Activated CD8-positive, alpha-beta memory T cell treated with anti-CD3 and anti-CD28 coated beads, Interleukin-2, amount 50 U/mL, for 48 hours (primary cell): ENCODE results near the gene ABCA4.
"Not testable (repeated sequence)": the region's sequence is repeated elsewhere in the genome, so short reads cannot be mapped to it uniquely, and the experiment has no call there.

Source experiments
- DNase-seq: peaks from one replicate; pipeline ENCODE4 v3.0.0-alpha.2; 2020

Gene ABCA4

DNA sequence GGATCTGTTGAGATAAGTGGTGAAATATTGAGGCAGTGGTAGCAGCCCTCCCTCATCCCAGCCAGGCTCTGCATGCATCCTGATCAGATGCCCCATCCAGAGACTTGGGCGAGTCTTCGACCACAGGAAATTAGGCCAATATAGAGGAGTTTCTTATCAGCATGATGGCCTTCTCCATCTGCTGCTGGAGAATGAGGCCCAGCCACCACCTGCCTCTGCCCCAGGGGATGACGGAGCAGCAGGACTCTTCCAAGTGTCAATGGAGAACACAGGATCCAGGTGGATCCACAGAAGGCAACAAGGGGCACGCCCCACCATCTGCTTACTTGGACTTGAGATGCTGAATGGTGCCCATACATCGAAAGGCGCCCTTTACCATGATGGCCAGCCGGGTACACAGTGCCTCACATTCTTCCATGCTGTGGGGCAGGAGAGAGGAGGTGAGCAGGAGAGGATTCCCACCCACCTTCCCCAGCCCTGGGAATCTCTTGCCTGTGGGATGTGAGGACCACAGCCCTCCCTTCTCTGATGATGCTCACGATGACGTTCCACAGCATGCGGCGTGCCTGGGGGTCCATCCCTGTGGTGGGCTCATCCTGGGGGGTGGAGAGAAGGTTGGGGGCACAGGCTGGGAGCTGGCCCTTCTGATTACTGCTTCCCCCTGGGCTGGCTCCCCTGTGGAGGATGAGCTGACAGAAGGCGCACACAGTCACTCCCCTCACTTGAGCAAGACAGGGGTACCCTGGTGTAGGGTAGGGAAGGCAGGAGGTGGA is 120.3 kb downstream of the ABCA4 start:
- no peak for DNase-seq

DNA sequence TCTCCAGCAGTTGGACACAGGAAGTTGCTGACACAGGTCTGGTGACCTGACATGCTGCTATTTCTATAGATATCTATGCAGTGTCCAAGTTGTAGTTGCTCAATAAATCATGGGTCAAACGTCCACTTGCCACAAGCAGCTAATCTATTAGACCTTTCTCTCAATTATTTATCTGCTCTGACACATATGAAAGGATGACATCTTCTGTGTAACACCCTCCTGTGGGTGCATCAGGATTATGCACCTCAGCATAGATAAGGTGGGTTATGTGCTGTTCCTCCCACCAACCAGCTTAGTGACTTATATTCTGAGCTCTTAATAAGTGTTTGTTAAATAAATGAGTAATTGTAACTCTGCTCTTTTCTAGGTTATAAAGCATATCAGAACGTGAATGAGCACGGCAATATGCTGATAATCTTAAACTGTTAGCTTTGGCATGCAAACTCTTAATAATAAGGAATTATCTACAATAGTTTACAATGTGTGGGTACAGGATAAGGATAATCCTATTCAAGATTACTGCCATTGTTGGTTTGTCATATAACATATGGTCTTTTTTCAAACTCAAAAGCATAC is 121.0 kb downstream of the ABCA4 start:
- DNase-seq: no peak

DNA sequence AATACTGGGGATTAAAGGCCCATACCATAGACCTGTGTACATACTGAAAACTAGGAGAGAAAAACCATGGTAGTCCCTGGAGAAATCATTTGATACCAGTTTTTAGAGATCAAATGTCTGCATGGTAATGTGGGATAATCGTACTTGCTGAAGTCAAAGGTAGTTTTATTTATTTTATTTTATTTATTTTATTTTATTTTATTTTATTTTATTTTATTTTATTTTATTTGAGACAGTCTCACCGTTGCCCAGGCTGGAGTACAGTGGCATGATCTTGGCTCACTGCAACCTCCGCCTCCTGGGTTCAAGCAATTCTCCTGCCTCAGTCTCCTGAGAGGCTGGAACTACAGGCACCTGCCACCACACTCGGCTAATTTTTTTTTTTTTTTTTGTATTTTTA is 122.4 kb downstream of the ABCA4 start:
- not testable (repeated sequence) for DNase-seq

DNA sequence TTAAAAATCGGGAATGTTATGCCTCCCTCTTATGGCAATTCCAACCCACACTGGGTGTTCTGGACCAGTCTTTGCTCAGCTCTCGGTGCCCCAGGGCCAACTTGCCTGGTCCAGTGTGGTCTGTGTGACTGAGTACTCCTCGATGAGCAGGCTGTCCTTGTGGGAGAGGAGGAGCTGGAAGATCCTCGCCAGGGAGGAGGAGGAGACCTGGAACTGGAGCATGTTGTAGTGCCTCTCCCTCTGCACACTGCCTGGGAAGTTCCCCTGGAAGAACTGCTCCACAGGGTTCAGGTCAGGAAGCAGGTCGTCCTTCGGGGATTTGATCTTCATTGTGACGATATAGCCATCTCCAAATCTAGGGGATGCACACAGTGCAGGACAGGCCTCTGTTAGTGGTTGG is 123.2 kb downstream of the ABCA4 start:
- no peak for DNase-seq

DNA sequence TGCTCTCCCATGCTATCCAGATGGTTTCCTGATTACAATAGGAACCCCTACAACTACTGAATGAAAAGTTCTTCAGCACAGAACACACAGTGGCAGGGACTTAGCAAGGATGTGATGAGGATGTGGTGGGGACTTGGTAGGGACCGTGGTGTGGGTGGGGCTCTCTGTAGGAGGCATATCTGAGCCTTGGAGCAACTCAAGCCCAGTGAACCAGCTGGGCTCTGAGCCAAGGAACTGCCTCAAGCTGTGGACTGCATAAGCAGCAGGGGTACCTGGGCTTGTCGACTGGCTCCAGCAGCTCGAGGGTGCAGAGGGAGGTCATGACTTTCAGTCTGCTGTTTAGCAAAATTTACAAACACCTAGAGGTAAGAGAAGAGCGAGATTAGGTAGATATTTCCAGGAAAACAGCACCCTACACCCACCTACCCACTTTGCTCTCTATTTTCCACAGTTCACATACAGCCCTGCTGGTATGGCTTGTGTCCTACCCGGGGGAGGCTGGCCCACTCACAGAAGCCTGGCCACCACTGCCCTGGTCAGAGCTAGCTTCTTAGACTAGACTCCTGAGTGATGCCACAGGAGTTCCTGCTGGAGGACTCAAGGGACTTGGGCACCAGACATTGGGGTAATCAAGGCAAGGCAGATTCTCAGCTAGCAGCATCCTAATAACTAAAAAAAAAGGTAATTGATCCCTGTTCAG is 125.0 kb downstream of the ABCA4 start:
- DNase-seq: no peak

- DNase-seq: no peak
Observed at GRCh38 chr1:93993731-93994130, 127.2 kb downstream of the ABCA4 start.

- no peak for DNase-seq
Observed at GRCh38 chr1:93992954-93993353, 128.0 kb downstream of the ABCA4 start.

DNA sequence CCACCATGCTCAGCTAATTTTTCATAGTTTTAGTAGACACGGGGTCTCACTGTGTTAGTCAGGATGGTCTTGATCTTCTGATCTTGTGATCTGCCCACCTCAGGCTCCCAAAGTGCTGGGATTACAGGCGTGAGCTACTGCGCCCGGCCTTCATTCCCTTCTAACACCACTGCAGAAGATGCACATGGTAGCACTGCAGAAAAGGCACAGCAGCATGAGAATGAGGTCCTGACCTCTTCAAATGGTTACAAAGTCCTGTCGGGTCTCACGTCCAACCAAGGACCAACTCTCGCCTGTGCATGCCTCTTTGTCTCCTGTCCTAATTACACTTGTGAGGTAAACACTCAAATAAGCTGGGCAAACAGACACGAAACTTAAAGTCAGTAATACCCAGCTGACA is 128.8 kb downstream of the ABCA4 start:
- DNase-seq: no peak

GRCh38 chr1:93991271-93991670 is 129.7 kb downstream of the ABCA4 start:
- DNase-seq: no peak

- DNase-seq: not testable (repeated sequence)
Observed at GRCh38 chr1:93990477-93990876, 130.5 kb downstream of the ABCA4 start.

GRCh38 chr1:93990010-93990409 is 130.9 kb downstream of the ABCA4 start:
- DNase-seq: no peak

DNA sequence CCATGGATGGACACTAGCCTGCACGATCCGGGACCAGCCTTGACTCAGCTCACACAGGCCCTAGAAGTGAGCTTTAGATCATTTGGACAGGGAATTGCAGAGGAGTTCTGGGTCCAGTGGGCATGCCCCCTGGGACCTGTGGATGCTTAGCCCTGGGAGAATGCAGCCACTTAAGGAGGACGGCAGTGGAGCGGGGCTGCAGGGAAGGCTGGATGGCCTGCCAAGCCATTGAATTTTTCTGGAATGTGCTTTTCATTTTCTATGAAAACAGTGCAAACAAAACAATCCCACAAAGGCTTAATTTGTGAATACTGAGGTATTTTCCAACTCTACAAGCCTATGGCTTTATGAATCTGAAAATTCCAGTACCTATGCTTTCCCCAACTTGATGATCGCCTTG is 131.3 kb downstream of the ABCA4 start:
- no peak for DNase-seq

GRCh38 chr1:93988634-93989350 is 132.2 kb downstream of the ABCA4 start:
- no peak for DNase-seq

DNA sequence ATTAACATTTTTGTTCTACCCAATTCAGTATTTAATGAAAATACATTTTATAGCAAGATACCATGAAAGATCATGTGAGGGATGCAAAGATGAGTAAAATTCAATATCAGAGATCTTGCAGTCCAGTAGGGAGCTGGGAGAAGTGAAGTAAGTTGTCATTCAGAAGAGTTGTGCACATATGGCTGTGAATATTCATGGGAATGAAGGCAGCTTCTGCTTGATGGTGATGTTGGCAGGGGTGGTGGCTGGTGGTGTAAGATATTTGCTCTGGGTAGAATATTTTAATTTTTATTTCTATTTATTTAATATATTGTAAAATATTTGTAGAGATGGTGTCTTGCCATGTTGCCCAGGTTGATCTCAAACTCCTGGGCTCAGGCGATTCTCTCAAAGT is 139.7 kb downstream of the ABCA4 start:
- DNase-seq: no peak

DNA sequence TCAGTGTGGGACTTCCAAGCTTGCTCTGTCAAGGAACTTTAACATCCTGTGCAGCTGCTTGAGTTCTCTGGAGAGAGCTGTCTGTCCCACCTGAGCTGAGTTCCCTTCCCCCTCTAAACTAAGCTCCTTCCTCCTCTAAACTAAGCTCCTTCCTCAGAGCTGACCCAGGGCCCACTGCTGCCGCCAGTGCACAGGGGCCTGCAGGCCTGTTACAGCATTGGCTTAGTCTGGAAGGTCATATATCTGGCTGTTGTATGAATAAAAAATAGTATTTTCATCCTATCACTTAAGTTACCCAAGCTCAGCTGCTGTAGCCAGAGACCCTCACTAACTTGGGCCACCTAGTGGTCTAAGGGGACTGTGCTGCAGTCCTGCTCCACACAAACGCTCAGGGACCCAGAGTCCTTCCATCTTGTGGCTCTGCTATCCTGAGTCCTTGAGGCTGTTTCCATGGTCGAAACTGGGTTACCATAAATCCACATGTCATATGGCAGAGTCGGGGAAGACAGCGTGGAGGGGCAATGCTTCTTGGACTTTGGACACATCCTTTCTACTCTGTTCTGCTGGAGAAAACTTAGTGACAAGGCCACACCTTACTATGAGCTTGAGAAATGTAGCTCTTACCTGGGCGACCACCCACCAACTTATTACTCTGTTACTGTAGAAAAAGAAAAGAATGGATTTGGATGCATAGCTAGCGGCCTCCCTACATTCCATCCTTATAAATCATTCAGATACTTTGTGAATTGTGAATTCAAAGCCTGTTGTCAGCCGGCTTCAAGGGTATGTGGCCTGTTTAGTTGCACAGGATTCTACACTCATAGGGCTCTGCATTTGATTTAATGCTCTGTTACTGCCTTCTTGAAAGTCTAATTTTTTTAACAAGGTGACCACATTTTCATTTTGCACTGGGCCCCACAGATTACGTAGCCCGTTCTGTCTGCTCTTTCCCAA is 140.4 kb downstream of the ABCA4 start:
- DNase-seq: no peak

DNA sequence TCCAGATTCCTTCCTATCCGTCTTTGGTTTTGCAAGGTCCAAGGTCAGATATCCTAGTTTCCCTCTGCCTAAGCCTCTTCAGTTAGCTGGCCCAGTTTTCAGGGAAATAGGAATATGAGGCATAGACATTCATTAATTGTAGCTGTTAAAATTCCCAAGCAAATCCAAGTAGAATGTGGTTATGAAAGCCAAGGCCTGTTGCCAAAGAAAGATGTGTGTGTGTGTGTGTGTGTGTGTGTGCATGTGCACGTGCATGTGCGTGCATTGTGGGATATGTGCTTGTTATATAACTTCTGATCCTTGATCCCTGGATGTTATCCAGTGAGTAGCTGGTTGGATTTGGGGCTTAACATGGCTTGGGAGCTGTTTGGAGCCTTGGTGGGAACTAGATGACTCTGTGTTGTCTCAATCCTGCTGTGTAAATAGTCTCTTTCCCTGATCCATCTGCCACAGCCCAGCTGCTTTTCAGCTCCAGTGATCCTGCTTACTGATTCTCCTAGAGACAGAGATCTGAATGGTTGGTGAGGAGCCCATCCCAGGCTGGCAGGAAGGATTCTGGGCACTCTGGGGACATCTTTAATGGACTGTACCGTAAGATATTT is 141.1 kb downstream of the ABCA4 start:
- no peak for DNase-seq

DNA sequence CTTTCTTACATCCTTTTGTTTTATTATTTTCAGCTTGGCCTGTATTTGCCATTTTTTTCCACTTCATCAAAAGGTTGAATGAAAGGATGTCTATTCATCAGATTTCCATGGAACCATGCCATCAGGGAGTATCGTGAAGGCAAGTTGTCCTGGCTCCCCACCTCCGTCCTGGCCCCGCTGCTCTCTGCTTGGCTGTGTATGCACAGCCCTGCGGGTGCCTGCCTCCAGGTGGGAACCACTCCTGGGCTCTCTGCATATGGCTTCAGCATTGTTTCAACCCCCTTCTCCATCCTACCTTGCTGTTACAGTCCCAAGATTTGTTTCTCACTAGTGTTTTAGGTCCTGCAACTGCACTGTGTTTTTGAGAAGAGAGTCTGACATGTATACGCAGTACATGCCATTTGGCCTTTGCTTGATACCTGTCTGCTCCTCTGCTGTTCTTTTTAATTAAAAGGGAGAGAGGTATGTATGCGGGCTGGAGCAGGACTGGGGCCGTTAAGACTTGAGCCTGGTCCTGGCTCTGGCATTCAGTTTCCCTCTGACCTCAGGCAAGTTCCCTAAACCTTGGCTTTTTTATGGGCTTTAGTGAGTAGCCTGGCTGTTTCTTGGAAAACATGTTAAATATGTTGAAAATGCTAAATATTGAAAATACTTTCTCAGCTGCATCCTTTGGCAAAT is 141.8 kb downstream of the ABCA4 start:
- DNase-seq: no peak

DNA sequence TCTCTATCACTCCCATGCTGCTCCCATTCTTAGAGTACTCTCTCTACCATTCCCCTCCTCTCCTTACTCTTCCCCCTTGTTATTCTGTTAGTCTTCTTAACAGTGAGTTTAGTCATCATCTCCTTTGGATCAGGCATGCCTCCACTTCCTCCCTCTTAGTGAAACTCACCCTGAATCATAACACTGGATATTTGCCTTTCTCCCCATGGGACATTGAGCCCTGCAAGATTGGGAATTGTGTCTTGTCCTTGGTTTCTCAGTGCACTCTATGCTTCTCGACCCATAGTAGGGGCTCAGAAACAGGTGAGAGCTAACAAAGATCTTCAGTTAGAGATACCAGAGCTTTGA is 143.4 kb downstream of the ABCA4 start:
- DNase-seq: no peak

DNA sequence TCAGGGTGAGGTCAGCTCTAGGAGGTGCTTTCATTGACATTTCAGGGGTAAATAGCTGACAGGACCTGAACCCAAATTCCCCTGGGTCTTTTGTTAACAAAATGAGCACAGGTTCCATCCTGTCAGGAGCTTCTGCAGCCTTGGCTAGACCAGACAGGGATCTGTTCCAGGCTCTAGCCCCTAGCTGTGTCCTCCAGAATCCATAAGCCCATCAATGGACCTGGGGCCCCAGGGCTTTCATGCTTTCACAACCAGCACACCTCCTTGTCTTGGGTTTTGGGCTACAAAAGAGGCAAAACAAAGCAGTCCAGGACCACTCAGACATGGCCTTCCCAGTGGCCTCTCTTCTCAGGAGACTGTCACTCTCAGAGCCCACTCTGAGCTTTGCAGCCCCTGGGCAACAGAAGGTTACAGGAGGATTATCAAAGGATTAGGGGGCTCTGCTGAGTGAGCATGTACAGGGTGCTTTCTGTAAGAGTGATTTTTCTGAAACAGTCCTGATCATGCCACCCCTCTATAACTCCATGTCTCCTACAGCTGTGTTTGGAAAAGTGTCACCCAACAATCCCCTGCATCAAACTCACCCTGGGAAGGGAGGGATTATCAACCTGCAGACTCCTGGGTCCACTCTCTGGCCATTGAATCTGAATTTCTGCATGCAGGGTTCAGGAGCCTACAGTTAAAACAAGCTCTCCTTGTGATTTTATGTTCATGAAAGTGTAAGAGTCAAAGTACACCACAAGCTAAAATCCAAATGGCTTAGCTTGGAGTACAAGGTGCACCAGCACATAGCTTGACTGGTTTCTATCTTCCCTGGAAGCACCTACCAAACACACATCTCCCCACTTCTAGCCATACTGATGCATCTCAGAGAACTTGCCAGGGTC is 144.0 kb downstream of the ABCA4 start:
- no peak for DNase-seq

DNA sequence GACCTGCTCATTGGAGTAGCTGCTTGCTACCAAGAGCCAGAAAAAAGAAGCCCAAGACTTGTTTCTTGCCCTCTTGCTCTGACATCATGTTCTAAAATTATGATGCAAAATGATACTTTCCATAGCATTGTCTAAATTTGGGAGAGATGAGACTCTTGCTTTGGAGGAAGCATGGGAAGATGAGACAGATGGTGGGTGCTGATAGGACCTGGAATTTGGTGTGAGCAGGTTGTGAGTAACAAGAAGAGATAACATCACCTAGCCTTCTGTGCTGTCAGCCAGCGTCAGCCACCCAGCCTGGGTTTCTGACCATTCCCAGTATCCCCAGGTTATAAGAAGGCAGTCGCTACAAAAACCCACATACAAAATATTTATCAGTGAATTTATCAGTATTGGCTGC is 144.7 kb downstream of the ABCA4 start:
- no peak for DNase-seq
